Measurements from ENCODE around the gene SLC8A1.

Gene SLC8A1

GRCh38 chr2:40279482-40279881 is 172.4 kb downstream of the SLC8A1 start:
- DNase-seq (ENCODE audit: low read depth in 2 of 2, low spot score in 1 of 2), result no peak

DNA sequence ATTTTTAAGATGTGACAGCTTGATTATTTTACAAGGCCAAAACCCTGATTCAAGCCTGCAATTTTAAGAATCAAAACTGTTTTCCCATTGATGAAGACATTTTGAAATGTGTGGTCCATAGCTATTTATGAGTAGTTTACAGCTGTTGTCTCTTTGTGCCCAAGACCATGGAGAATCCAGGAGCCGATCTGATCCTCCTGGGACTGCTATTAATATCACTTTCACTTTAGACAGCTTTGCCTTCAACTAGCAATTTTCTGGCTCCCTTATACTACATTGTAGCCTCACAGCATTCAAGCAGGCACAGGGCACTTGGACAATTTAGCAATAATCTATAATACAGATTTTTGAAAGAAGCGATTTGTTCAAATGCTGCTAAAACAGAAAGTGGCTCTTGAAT is 172.9 kb downstream of the SLC8A1 start:
- no peak for DNase-seq (ENCODE audit: low read depth in 2 of 2, low spot score in 1 of 2)

DNA sequence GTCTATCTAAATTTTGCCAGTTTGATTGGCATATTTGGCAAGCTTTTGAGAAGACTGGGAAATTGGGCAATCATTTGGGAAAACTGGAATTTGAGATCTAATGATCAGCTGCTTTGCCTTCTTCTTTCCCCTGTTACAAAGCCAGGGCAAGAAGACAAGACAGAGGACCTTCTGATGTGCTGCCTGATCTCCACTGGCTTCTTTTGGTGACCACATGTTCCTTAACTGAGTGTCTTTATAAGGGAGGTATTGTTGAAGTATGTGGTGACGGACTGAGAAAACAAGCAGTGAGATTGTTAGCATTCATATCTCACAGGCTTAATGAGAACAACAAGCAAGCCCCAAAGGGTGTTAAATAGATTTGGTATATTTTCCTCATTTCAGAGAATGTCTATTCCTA is 175.8 kb downstream of the SLC8A1 start:
- DNase-seq (ENCODE audit: low read depth in 2 of 2, low spot score in 1 of 2), result no peak

- DNase-seq (ENCODE audit: low read depth in 2 of 2, low spot score in 1 of 2), result no peak
Observed at GRCh38 chr2:40274270-40274669, 177.6 kb downstream of the SLC8A1 start.

DNA sequence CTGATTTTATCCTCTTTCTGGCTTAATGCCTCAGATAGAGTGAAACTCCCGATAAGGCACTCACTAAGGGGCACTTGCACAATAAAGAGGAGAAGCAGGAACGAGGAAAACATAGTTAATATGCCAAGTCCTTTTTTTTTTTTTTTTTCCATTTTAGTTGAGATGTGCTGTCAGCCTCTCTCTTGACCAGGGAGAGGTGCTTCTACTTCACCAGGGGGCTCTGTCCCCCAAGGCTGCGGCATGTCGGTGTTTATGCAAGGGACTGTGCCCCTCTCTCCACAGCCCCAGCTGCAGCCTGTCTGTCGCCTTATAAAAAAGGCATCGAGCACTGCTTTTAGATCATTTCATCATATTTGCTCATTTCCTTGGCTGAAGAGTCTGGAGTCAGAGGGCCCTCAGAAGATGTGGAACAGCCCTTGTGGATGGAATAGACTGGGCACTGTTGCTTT is 178.1 kb downstream of the SLC8A1 start:
- no peak for DNase-seq (ENCODE audit: low read depth in 2 of 2, low spot score in 1 of 2)

DNA sequence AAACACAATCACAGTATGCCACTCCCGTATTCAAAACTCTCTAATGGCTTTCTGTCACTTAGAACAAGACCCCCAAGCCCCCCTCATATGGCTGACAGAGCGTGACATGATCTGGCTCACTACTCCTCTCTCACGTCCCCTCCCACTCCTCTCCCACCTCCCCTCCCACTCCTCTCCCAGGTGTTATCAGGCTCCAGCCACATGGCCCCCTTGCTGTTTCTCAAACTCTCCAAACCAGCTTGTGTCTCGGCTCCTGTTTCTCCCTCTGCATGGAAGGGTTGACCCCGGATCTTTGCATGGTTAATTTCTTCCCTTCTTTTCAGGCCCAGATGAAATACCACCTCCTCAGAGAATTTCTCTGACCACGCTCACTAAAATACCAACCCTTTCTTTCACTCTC is 180.8 kb downstream of the SLC8A1 start:
- no peak for DNase-seq (ENCODE audit: low read depth in 2 of 2, low spot score in 1 of 2)

- DNase-seq (ENCODE audit: low read depth in 2 of 2, low spot score in 1 of 2), result no peak
Observed at GRCh38 chr2:40270372-40270771, 181.5 kb downstream of the SLC8A1 start.

- no peak for DNase-seq (ENCODE audit: low read depth in 2 of 2, low spot score in 1 of 2)
Observed at GRCh38 chr2:40268566-40268965, 183.3 kb downstream of the SLC8A1 start.

GRCh38 chr2:40266201-40266600 is 185.7 kb downstream of the SLC8A1 start:
- DNase-seq (ENCODE audit: low read depth in 2 of 2, low spot score in 1 of 2), result no peak

- no peak for DNase-seq (ENCODE audit: low read depth in 2 of 2, low spot score in 1 of 2)
Observed at GRCh38 chr2:40265602-40266001, 186.3 kb downstream of the SLC8A1 start.

DNA sequence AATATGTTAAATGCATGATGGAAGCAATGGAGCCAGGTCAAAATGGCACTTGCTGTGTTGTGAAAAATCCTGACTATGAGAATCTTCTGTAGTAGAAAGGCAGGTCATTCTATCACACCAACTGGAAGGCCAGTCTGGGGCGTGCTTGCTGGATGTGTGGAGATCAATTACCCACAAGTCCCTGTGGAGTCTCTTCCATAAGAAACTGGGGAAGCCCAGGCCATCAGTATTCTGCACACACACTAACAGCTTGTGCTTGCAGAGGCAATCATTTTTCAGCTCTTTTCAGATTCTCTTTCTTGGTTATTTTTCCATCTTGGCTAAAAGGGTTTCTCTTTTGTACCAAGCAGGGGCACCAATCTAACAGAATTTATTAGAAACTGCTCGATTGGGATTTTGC is 190.8 kb downstream of the SLC8A1 start:
- DNase-seq (ENCODE audit: low read depth in 2 of 2, low spot score in 1 of 2), result no peak

GRCh38 chr2:40260437-40260836 is 191.5 kb downstream of the SLC8A1 start:
- DNase-seq (ENCODE audit: low read depth in 2 of 2, low spot score in 1 of 2), result no peak

- DNase-seq (ENCODE audit: low read depth in 2 of 2, low spot score in 1 of 2), result no peak
Observed at GRCh38 chr2:40259900-40260299, 192.0 kb downstream of the SLC8A1 start.

GRCh38 chr2:40258135-40258457 is 193.8 kb downstream of the SLC8A1 start:
- DNase-seq (ENCODE audit: low read depth in 2 of 2, low spot score in 1 of 2), result no peak

- no peak for DNase-seq (ENCODE audit: low read depth in 2 of 2, low spot score in 1 of 2)
Observed at GRCh38 chr2:40257340-40258134, 194.4 kb downstream of the SLC8A1 start.

DNA sequence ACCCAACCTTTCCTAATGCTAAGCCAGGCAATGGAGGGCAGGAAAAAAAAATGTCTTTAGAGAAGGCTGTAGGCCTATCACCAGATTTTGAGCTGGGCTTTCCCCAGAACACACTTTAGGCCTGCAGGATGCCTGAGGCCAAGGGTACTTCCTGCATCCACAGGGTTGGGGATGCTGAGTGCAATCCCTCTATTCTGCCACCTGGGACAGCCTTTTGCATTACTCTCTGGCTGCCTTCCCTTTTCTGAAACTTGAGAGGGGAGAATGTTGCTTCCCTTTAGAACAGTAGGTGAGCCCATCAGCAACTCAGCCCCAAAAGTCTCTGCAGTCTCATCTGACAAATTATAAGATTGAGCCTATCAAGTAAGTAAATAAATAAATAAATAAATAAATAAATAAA is 195.2 kb downstream of the SLC8A1 start:
- no peak for DNase-seq (ENCODE audit: low read depth in 2 of 2, low spot score in 1 of 2)

DNA sequence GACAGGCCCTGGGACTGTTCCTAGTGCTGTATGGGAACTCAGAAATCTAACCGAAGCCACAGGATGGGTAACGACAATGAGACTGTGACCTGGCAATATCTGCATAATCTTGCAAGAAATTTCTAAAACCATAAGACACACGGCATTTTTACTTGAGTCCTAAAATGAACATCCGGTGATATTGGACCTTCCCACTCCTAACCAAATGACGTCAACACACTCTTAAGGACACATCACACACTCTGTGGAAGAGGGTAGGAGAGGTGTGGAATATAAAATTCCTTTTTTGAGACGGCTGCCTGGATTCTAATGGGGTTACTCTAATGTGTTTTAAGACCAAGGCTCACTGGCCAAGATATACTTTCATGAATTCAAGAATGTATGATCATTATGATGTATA is 195.9 kb downstream of the SLC8A1 start:
- no peak for DNase-seq (ENCODE audit: low read depth in 2 of 2, low spot score in 1 of 2)

DNA sequence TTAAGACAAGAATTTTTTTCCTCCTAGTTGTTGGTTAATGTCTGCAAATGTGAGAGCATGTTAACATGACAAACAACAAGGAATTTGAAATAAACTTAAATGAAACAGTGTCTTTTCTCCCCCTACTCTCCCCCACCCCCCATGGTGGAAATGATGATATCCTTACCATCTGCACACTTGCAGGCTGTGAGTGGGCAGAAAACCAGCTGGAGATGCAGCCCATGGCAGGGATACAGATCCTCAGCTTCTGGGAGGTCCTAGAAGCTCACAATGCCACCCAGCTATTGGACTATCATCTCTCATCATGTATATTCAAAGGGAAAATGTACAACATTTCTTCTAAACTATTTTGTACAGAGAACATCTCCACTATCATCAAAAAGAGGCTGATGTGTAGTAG is 196.8 kb downstream of the SLC8A1 start:
- DNase-seq (ENCODE audit: low read depth in 2 of 2, low spot score in 1 of 2), result no peak

DNA sequence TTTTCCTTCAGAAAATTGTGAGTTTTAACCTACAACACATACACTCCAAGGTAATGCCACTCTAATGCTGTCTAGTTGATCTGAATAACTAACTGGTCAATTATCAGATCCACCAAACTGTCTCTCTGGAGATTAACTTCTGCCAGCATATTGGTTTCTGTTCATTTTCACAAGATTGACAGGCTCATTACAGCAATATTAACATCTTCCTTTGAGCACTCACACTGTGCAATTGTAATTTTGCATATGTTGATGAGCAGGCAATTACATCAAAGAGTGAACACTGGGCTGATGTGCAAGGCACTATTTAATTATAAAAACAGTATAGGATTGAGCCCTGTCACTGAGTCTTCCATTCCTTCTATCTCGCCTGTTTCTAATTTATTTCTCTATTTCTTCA is 197.3 kb downstream of the SLC8A1 start:
- DNase-seq (ENCODE audit: low read depth in 2 of 2, low spot score in 1 of 2), result no peak

DNA sequence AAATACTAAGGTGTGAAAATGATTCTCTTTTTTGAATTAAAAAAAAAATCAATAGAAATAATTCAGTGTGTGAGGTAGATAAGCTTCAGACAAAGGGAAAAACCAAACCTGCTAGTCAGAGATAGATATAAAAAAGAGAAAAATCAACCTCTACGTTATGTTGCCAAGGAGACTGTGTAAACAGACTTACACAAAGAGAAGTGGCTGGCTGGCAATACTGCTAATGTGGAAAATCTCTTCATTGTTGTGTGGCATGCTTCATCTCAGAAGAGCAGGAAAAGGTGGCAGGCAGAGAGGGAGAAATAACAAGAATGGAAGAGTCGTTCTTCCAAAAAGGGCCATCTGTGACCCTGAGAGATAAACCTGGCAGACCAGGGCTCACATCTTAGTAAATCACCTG is 200.8 kb downstream of the SLC8A1 start:
- DNase-seq (ENCODE audit: low read depth in 2 of 2, low spot score in 1 of 2), result no peak

DNA sequence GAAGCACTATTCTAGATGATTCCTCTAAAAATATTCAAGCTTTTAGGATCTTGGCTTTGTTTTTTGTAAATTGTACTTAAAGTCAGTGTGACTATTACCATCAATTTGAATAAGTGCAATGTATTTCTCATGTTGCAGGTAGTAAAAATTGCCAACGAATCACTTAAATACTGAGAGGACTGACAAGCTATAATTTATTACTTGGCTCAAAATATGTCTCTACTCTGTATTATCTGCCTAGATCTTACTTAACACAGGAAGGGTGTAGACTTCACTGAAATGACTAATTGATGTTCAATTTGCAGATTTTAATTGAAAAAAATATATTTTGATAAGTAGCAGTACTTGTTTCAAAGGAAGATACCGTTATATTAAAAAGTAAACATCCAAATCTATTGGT is 202.3 kb downstream of the SLC8A1 start:
- DNase-seq (ENCODE audit: low read depth in 2 of 2, low spot score in 1 of 2), result no peak

- DNase-seq (ENCODE audit: low read depth in 2 of 2, low spot score in 1 of 2), result no peak
Observed at GRCh38 chr2:40248294-40248693, 203.6 kb downstream of the SLC8A1 start.

DNA sequence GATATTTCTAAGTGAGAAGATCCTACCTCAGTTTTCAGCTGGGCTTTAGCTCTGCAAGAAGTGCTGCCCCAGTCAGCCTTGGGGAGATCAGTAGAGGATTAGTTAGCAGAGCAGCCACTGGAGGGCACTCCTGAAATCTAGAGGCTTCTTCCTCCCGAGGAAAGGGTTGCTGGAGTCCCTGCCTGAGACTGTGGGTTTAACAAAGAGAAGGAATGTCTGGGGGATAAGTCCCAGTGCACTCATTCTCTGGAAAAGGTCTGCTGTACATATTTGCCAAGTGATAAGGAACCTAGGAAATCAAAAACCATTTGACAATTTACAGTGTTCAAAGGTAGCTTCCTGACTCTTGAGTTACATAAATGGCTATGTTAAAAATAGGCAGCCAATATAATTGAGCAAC is 207.2 kb downstream of the SLC8A1 start:
- DNase-seq (ENCODE audit: low read depth in 2 of 2, low spot score in 1 of 2), result no peak

Measured in stimulated activated CD8-positive, alpha-beta memory T cell treated with anti-CD3 and anti-CD28 coated beads, Interleukin-4, amount 100 ng/mL, for 1 hour (primary cell).